Measurements from ENCODE around the gene ETV6.

ETV6 gene

DNA sequence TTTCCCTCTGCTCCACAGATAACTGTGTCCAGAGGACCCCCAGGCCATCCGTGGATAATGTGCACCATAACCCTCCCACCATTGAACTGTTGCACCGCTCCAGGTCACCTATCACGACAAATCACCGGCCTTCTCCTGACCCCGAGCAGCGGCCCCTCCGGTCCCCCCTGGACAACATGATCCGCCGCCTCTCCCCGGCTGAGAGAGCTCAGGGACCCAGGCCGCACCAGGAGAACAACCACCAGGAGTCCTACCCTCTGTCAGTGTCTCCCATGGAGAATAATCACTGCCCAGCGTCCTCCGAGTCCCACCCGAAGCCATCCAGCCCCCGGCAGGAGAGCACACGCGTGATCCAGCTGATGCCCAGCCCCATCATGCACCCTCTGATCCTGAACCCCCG lies 219.9 kb downstream of the ETV6 start:
- no peak for DNase-seq

DNA sequence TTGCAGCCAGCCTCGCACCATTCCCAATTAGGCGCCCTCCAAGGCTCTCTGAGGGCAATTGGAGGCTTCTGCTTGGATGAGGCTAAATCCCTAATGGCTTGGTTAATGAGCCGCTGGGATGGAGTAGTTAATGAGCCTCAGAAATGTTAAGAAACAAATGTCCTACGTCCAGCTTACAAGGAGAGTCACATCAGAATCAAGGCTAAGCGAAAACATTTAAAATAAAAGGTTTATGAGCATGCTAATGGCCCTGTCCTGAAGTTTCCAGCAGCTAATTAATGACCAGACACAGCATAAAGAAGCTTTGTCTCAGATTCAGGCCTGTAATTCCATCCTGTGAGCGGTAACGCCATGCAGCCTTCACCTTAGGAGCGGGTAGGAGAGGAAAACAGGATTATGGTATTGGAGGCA lies 220.6 kb downstream of the ETV6 start:
- DNase-seq: no peak

DNA sequence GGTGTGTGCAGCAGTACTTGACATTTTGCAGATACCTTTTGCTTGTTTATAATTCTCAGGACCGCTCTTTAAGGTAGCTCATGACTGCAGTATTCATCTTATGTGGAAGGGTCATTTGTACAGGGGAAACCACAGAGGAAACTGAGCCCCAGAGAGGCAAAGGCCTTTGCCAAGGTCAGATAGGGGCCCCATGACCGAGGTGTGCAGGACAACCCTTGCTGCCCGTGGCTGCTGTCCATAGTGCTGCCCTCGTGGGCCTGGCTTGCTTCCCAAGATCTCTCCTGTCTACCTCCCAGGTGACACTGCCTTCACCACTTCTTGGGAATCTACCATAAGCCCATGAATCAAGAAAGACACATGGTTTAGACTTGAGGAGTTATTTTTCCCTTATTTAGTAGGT lies 222.6 kb downstream of the ETV6 start:
- DNase-seq: no peak

DNA sequence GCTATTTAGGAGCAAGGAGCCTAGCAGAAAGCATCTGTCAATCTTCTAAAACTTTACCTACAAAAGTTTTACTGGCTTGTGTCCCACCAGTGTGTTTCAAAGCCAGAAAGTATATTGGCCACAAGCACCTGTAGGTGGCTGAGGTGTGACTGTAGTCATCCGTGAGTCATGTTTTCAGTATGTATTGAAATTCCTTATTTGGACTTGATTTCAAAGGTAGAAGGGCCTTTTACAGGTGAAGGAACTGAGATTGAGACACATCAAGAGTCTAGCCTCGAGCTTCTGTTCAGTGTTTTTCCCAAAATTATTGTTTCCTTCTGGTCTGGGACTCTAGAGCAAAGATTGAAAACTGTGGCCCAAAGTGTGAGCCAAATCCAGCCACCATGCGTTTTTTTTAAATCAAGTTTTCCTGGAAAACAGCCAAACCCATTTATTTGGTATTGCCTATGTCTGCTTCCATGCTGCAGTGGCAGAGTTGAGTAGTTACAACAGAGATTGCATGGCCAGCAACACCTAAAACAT lies 226.0 kb downstream of the ETV6 start:
- no peak for DNase-seq

DNA sequence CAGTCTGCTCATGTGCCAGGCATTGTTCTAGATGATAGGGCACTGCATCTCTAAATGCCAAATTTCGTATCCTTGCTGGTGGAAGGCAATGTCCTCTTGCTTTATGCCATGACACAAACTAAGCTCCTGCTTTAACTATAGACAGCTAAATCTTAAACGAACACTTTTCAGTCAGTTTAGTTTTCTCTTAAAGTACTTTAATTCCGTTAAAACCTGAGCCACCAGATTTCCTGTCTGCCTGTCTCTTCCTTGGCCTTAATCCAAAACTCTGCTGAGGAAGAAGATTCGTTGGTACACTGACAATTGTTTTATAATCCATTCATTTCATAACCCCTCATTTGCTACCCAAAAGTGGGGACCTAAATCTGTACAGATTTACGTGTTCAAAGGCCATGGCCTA lies 226.8 kb downstream of the ETV6 start:
- DNase-seq: no peak

DNA sequence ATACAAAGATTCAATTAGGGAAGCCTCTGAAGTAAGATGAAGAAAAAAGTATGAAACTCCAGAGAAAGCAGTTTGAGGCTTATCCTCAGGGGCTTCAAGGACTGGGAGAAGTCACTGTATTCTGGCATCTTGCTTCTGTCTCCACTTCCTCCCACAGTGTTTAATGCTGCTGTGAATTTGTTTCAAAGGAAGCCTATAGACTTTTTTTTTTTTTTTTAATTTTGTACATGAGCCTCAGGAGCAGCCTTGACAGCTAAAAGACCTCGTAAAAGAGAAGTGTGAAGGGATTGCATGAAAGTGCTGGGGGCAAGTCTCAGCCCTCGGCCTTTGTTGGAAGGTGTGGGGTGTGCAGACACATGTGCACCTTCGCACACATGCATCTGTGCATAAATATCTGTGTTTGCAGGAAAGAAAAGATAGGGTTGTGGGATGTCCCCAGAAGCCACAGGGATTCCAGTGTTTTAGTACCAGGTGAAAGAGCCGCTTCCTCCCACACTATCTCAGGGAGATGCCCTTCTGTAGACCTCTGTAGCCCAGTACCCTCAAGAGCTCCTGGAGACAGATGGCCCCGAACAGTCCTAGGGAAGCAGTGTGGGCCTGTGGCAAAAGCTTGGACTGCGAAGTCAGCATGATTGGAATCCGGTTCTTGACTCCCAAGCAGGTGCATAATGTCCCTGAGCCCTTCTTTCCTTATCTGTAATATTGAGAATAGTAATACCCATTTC lies 227.8 kb downstream of the ETV6 start:
- peak in 1 of 2 experiments; percentile 2 for DNase-seq

DNA sequence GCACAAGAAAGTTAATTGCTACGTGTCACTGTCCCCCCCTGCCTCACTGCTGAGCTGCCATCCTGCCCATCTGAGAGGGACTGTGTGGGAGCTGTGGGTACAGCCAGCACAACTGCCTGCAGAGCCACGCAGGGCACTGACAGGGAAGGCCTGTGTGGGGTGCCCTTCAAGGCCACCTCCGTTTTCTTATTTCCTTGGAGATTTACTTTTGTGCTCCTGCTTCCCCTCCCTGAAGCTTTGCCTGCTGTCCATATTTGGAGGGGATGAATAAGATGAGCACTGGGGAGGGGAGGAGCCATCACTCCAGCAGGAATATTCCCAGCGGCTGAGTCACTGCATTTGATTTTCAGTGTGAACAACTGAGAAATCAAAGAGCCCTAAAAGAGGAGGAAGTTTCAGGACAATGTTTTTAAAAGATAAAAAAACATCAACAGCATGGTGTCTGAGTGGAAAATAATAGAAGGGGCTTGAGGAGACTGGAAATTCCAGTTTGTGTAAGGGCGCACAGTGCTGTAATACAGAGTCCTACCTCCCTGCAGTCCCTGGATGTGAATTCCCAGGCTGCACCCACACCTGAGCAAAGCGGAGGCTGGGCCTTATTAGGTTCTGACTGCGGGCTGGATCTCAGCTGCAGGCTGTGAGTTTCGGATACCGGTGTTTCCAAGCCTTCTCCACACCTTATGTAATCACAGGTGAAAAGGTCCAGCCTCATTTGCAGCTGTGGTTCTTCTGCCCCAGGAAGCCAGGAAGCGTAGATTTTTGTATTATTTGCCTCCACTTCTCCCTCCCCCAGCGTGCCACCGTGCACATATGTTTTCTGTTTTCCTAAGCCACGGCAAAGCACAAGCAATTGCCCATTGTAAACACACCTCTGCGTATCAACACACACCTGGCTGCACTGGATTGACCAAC lies 228.7 kb downstream of the ETV6 start:
- DNase-seq: peak in 1 of 2 experiments; percentile 32

DNA sequence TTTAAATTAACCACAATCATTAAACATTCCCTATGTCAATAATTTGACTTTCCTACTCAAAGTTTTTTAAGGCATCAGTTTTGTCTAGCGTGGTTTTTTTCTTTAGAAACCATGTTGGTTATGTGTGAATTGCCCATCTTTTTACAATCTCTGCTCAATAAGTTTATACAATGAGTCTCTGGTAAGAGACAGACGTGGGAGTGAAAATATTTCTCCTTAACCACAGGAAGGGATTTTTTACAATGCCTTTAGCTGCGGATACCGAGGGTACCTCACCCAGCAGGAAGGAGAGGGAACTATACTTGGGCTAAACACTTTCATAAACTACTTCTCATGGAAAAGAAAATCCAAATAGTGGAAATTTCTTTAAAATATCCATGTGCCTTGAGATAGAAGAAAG lies 229.8 kb downstream of the ETV6 start:
- DNase-seq: no peak

DNA sequence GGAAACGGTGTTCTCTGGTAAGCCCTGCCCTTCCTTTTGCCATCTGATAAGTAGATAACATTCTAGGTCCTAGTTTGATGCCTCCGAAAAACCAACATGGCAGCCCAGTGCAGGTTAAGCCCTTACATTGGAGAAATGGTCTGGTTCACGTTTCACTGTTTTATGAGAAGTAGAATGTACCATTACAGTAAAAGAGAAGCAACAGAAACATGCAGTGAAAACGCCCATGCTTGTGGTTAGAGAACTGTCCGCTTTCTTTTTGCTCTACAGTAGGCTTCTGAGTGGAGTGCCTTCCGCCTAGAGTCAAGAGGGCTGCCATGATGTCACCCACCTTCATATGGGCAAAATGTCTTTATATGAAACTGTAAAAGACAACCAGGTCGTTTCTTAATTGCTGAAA lies 230.9 kb downstream of the ETV6 start:
- no peak for DNase-seq

DNA sequence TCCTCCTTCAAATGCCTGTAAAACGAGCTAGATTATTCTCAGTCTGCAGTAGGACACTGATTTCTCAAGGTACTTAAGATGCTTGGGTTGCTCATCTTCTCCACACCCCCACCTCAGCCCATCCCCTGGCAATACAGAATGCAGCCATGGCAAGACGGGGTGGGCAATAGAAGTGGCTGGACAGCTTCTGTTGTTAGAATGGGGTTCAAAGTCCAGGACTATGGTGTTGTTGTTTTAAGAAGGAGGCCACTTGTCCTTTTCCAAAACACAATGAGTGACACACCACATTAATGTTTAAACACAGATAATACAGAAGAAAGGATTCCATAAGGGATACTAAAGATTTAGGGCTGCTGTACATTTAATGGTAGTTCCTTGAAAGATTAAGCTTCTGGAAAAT lies 232.4 kb downstream of the ETV6 start:
- no peak for DNase-seq

DNA sequence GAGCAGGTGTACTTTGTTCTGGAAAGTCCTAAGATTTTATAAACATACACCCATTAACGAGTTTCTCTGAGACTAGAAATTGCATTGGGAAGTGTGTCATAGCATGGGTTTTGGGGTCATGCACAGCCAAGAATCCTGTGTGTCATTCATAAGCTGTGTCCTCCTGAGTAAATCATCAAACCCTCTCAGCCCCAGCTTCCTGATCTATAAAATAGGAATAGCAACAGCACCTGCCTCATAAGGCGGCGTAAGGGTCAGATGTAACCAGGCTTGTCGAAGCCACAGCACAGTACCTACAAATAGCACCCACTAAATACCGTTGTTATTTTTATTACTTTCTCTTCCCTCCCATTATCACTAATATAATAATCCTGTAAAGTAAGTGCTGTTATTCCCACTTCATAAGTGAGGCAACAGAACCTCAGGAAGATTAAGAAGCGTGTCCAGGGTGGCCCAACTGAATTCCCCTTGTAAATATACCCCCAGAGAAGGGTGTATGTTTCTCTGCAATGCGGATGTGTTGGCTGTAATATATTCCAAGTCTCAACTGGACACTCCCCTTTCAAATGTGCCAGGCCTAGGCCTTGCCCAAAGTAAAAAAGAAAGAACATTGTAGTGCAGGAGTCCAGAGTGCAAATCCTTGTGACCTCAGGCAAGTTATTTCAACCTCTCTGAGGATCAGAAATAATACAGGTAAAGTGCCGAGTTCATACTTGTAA lies 233.0 kb downstream of the ETV6 start:
- no peak for DNase-seq

DNA sequence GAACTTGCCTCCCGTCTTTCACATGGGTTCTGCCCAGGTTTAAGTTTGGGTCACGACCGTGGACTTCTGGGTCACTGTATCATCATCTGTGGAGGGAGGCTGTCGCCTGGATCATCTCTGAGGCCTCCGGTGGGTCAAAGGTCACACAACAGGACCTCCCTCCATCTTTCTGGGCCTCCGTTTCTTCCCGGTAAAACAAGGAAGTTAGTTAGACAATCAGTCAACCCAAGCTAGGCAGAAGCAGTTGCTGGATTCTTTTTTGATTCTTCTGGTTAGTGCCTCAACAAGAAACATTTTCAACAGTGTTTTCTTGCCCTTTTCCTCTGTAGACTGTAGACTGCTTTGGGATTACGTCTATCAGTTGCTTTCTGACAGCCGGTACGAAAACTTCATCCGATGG lies 234.6 kb downstream of the ETV6 start:
- no peak for DNase-seq

DNA sequence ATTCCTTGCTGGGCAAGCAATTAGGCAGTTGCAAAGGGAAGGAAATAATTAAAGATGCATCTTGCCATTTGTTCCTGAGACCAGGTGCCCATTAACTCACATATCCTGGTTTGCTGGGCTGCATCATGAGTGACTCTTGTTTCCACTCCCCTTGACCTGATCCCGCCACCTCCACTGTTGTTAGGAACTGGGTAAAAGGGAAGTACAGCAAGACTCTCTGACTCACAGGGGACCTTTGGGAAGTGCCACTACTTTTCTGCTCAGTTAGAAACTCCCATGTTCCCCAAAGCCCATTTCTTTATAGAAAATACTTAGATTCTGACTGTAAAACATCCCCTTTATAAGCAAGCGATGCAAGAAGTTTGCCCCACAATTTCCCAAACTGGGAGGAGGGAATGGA lies 235.2 kb downstream of the ETV6 start:
- no peak for DNase-seq

DNA sequence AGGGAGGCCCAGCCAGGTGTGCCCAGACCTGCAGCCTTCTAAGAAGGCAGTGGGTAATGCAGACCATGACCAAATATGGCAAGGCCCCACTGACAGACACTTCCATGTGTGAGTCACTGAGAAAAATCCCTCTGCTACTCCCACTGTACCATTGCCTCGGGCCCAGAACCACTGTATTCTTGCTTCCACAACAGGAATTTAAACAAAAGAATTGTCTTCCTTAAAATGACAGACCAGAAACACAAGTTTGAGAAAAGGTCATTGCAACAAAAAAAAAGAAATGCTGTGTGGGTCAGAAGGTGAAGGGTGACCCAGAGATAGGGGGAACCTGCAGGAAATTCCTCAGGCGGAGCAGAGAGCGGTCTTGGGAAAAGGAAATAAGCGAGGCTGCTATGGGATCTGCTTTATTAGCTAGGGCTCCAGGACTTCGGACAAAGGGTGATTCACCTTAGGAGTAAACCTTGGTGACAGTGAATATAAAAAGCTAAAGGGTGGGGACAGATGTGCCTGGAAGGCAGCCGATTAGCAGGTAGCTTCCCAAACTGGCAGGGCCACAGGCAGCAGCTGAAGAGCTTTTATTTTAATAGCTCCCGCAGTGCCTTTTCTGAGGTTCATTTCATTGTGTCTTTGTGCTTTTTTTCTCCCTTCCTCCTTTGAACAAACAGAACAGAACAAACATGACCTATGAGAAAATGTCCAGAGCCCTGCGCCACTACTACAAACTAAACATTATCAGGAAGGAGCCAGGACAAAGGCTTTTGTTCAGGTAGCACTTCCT lies 236.0 kb downstream of the ETV6 start:
- DNase-seq: no peak

DNA sequence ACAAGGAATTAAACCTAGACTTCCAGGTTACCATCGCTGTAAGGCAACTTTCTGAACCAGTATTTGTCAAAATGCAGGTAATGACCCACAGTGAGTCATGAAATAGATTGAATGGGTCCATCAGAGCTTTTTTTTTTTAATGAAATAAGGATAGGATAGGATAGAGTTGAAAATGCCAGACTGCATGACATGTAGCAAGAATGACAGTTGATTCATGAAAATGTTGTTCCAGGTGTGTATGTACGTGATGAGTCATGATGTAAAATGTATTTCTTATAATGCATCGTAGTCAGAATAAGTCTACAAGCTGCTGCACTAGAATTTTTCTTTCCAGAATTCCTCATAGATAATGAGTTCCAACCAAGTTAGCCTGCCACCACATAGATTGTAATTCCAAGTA lies 236.9 kb downstream of the ETV6 start:
- no peak for DNase-seq

DNA sequence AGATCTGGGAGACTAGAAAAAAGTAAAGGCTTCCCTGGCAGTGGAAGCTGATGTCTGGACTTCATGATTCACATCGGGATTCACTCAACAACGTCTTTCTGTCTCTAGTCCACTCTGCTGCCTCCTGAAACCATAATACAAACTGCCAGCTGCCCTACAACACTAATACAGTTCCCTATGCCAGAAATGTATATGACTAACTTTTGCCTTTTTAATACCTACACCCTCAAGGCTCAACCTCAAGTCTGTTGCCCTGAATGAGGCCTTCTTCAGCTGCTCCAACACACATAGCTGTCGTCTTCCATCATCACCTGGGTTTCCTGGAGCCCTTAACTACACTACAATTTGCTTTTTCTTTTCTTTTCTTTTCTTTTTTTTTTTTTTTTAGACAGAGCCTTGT lies 238.6 kb downstream of the ETV6 start:
- DNase-seq: no peak

DNA sequence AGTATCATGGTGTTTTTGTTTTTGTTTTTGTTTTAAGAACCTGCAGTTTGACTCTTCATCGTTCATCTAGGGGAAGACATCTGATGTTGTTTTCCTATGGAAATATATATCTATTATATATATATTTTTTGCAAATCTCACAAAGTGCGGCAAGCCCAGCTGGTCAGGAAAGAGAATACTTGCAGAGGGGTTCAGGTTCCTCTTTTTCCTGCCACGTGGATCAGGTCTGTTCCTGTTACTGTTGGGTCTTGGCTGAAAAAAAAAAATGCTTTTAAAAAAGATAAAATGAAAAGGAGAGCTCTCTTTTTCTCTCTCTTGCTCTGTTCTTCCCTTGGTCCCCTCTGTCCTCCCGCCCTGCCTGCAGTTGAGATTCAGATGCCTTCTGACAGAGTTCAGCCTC lies 241.9 kb downstream of the ETV6 start:
- DNase-seq: no peak

DNA sequence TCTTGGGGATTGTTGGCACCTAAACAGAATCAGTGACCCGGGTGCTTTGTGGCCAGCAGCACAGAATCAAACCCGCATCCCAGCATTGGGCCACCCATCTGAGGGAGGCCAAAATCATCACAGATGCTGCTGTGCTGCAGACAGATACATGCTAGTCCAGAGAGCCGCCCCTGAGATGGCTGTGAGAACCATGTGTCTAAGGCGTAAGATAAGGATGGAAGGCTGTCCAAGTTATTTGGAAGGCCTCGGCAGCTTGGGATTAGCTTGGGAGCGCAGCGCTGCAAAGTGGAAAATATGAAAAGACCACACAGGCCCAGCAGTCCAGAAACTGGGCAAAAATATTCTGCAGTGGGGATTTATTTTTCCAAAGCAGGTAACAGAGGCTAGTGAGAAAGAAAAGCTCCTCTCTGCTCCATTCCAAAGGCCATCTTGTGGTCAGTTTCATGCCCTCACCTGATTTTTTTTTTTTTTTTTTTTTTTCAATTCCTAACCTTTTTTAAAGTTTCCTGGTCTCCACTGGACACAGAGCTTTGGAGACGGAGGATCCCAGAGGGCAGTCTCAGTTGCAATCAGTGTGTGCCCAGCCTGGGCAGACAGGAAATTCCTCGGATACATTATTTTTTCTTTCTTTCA lies 242.4 kb downstream of the ETV6 start:
- DNase-seq: no peak

DNA sequence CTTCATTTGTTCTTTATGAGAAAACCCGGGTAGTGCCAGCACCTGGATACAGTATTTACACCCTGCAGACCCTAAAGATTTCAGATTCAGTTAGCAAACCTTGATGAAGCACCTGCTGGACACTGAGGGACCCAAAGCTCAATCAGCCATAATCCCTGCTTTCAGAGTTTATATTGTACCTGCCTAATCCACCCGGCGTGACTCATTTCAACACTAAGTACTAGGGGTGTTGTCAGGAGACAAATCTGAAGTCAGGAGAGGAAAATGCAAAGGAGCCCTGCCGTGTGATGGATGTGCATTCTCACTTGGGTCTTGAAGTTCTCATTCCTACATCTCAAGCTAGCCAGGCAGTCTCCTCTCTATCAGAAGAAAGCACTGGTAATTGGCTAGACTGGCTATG lies 244.5 kb downstream of the ETV6 start:
- no peak for DNase-seq

DNA sequence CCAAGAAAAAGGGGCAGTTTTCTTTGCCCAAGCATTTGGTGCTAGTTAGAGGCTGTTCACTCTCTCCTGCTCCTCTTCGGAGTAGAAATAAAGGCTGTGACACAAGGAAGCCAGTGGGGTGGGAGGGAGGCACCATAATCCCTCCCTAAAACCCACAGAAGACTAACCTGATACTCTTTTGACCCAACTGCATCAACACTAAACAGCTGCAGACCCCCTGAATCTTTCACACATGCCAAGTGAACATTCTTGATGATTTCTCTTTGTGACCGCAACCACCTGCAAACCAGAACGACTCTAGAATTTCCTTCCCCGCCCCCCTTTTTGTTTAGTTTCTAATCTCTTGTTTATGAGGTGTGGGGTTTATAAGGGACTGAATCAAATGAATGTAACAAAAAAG lies 245.4 kb downstream of the ETV6 start:
- DNase-seq: no peak

DNA sequence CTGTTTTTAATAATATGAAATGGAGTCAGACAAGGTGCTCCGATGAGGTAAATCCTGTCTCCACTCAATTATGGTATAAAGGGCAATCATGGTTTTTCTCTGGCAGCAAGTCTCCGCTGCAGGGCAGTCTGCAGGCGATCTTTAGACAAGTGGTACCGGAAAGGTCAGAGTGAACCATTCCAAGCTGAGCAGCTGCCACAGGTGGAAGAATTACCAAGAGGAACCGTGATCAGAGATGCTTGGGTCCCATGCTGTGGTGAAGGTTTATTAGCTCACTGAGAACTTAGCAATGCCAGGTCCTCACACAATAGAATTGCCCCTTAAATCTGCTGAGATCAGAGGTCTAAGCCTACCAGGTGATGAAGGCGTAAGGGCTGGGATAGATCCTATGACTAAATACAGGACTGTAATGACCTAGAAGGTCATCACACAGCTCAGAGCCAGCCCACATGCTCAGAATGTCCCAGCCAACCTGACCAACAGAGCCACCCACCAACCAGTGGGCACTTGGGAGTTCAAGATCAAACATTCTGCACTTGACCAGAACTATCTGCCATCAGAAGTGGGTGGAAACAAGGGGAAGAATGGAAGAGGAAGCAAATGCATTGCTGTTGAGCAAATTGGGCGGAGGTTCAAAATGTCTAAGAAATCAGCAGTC lies 246.1 kb downstream of the ETV6 start:
- DNase-seq: no peak
